GM12892 (cell line): Measurements from ENCODE around the gene DPYD.

Experiments used
- POLR2A ChIP-seq: IDR thresholded peaks from 2 replicates; pipeline ENCODE4 v1.6.1; 2011; ENCODE audit warnings: low read depth, low read length, control low read depth
- POLR2AphosphoS5 ChIP-seq: IDR thresholded peaks from 2 replicates; pipeline ENCODE4 v1.6.1; 2011; ENCODE audit warnings: low read depth, low read length, control low read depth
- TAF1 ChIP-seq: IDR thresholded peaks from 2 replicates; pipeline ENCODE4 v1.6.1; 2011; ENCODE audit warnings: low read depth, mild to moderate bottlenecking, control low read depth, low read length, borderline replicate concordance

DNA sequence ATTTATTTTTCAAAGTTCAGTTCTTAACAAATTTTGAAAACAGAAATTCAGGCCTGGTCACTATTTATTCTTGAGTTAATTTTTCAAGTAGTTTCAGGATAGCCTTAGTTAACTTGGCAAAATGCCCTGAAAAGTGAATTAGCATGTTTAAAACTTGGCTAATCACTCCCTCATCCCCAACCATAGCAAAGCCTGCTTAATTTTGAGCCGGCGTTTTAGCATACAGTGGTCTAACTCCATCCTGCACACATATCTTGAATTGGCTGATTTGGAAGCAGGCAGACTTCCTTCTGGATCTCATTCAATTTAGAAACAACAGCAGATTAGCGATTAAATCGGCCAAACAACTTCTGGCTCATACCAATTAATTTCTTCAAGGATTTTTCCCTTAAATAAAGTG, 760.0 kb downstream of the DPYD start:
- TF ChIP-seq POLR2A (no peak), TAF1 (no peak), POLR2AphosphoS5 (no peak)
